GM12891 (cell line): ENCODE measurements around the gene PGBD5.

Source experiments
- POLR2A ChIP-seq: IDR thresholded peaks from 2 replicates; pipeline ENCODE4 v1.6.1; 2011; ENCODE audit warnings: low read depth, low read length, control low read depth
- POLR2AphosphoS5 ChIP-seq: IDR thresholded peaks from 2 replicates; pipeline ENCODE4 v1.6.1; 2011; ENCODE audit warnings: low read depth, low read length, control low read depth
- SPI1 ChIP-seq: IDR thresholded peaks from 2 replicates; pipeline ENCODE4 v1.6.1; 2011; ENCODE audit warnings: low read depth, low read length, control low read depth
- TAF1 ChIP-seq: IDR thresholded peaks from 2 replicates; pipeline ENCODE4 v1.6.1; 2011; ENCODE audit warnings: low read depth, low read length, control low read depth

DNA sequence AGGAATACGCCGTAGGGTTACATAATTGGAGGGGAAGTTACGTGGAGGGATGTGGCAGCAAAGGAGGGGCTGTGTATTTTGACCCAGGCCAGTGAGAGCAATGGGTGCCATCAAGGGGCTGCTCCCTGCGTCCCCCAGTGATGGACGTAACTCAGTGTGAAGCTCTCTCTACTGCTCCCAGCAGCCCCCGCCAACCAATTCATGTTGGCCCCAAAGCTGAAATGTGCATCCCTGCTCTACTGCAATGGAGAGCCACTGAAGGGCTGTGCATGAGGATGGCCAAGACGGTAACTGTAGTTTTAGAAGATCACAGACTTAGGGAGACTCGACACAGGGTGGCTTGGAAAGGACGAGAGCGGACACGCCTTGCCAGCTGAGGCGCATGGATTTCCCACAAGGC is 38.3 kb downstream of the PGBD5 start:
- TF ChIP-seq POLR2A (no peak), POLR2AphosphoS5 (no peak), SPI1 (no peak), TAF1 (no peak)
